Activated naive CD4-positive, alpha-beta T cell (primary cell): ENCODE results near the gene EVI5L.

Experiments
- DNase-seq, 4 experiments: peaks; one replicate each; lab custom pipeline; 2025; lab: John Stamatoyannopoulos, UW

Gene EVI5L

DNA sequence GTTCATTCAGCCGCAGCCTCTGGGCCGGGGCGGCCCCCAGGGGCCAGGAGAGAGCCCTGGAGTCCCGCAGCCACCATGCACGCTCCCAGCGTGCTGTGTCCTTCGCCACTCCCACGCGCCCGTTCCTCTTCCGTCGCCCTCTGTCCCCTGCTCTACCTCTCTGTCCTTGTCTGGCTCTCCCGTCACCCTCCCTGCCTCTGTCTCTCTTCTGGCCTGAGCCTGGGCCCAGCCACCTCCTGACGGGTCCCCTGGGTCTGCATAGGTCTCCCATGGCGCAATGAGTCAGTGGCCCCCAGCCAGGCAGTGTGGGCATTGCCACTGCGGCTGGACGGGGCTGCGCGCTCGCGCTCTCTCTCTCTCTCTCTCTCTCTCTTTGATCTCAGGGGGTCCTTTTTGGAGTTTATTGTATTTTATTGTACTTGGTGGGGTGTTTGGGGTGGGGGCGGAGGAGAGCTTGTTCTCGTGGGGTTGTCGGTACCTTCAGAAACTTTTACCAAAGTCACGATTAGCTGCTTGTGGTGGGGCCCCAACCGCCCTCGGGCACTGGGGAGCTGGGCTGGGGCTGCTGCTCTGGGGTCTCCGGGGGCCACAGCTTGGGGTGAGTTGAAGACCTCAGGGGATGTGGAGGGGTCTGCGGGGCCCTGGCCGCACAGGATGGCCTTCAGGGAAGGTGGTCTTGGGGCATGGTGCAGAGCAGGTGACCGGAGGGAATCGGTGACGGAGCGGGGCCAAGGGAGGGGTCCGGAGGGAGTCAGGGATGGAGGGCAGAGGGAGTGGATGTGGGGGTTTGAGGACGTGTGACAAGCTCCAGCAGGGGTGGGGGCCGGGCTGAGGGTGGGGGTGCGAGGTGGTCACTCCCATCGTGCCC lies 82.9 kb downstream of the EVI5L start:
- no peak for DNase-seq

DNA sequence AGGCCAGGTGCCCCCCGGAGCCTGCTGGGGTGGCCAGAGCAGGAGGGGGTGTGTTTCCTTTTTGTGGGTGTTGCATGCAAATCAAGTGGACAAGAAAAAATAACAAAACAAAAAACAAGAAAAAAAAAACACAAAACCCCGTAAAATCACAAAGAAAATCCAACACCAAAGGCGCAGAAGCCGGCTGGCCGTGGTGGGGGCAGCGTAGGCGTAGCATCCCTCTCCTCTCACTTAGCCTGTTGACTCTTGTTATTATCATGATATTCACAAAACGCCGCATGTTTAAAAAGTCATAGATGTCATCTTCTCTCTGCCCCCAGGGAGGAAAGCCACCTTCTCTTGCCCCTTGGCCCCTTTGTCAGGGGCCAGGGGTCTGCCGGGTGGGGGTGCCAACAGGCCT lies 83.6 kb downstream of the EVI5L start:
- no peak for DNase-seq

DNA sequence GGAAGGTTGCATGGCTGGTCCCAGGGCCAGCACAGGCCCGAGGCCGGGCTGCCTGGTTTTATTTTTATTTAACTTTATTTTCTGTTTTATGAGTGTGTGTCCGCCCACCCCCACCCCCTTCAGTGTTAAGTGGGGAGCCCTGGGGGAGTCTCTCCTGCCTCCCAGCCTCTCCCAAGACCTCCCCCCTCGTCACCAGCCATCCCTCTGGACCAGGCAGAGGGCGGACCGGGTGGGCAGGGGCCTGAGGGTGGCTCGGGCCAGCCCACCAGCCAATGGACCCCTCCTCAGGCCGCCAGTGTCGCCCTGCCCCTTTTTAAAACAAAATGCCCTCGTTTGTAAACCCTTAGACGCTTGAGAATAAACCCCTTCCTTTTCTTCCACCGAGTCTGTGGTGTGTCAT lies 84.1 kb downstream of the EVI5L start:
- no peak for DNase-seq
